ENCODE measurements around the gene GNAI2.
A peak's percentile ranks its signal among the peaks of the same experiment; 100 is the strongest.
"Not testable (repeated sequence)": the region's sequence is repeated elsewhere in the genome, so short reads cannot be mapped to it uniquely, and the experiment has no call there.

Gene GNAI2

DNA sequence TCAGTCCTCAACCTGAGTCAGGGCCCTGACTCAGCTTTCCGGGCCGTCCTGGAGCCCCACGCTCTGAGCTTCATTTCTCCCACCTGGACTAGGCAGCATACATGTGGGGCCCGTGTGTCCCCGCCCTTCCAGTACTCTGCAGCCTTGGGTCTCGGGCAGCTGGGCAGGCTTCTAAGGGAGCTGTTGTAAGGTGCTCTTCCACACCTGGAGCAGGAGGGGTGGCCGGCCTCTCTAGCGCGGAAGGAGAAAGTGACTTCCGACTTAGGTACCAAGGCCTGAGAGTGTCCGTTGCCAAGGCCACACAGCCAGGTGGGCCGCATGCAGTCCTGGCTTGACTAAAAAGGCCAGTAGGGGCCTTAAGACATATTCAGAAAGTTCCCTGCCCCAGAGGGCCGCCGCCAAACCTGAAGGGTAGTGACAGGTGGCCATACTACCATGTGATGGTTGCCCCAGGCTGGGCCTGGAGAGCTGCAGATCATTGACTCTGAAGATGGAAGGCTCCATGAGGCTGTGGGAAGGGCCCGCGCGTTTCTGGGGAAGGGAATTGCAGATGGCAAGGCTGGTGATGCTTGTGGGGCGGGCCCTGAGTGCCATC lies 23.5 kb downstream of the GNAI2 start:
- Histone ChIP-seq H3K27ac (peak overlapping the region in 19 of 21 experiments; percentile 16 to 99 (median 96)), H3K4me3 (peak overlapping the region in 5 of 7 experiments; percentile 40 to 64 (median 53))

GRCh38 chr3:50260027-50260941 lies 24.3 kb downstream of the GNAI2 start:
- Histone ChIP-seq H3K4me3 (peak overlapping the region; percentile 39 to 64 (median 50)), H3K27ac (peak overlapping the region; percentile 77 to 99 (median 96))

GRCh38 chr3:50260942-50261441 lies 25.0 kb downstream of the GNAI2 start:
- Histone ChIP-seq H3K27ac (peak overlapping the region in 20 of 21 experiments; percentile 77 to 99 (median 96)), H3K4me3 (peak overlapping the region in 5 of 7 experiments; percentile 39 to 64 (median 53))

DNA sequence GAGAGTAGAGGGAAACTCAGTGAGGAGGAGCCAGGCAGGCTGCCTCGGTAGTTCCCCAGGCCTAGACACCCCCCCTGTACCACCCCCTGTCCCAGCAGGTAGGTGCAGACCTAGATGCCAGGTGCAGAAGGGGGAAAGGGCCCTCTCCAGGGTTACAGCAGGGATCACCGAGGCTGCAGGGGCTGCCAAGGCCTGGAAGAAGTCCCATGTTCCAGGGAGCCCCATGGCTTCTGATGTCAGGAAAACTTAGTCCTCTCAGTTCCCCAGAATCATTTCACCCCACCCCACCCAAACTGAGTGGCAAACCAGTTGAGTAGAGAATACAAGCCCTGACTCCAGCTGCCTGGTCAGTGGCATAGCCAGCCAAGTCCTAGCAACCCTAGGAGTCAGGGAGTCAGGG lies 25.5 kb downstream of the GNAI2 start:
- no peak overlapping the region for H3K4me3 ChIP-seq
- H3K27ac ChIP-seq, result peak overlapping the region in 17 of 21 experiments; percentile 1 to 99 (median 96)

DNA sequence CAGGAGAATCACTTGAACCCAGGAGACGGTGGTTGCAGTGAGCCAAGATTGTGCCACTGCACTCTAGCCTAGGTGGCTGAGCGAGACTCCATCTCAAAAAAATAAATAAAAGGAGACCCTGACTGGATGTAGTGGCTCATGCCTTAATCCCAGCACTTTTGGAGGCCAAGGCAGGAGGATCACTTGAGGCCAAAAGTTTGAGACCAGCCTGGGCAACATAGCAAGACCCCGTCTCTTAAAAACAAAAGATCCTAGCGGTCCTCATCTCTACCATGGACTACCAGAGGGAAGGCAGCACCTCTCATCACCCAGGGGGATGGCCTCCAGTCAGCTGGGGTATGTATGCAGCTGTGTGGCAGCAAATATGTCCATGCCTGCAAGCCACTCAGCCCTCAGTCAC lies 26.2 kb downstream of the GNAI2 start:
- peak overlapping the region in 2 of 21 experiments; percentile 96 to 99 for H3K27ac ChIP-seq
- not testable (repeated sequence) for H3K4me3 ChIP-seq

GRCh38 chr3:50262778-50263177 lies 26.8 kb downstream of the GNAI2 start:
- peak overlapping the region in 3 of 21 experiments; percentile 11 to 33 (median 21) for H3K27ac ChIP-seq
- no peak overlapping the region for H3K4me3 ChIP-seq

DNA sequence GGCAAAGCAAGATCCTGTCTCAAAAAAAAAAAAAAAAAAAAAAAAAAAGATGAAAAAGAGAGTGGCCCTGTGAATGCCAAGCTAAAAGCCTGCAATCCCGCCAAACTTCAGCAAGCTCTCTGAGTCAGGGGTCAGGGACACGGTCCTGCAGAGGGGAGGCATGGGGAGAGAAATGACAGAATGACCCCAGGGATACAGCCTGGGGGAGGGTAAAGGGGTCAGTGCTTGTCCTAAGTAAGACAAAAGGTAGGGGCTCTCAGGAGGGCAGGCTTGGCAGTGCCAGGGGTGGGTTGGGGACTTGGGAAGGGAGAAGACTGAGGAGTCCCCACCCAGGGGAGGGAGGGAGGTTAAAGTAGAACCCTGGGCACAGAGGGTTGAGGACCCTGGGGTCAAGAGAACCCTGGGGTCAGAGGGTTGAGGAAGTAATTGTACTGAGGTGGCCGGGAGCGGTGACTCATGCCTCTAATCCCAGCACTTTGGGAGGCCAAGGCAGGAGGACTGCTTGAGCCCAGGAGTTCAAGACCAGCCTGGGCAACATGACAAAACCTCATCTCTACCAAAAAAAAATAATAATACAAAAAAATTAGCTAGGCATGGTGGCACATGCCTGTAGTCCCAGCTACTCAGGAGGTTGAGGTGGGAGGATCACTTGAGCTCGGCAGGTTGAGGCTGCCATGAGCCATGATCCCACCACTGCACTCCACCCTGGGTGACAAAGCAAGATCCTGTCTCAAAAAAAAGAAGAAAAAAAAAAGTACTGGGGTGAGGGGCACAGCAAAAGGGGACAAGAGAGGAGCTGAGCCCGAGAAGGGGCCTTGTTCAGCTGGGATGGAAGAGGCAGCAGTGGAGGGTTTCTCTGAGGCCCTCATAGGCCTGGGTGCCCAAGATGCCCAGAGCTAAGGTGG lies 27.7 kb downstream of the GNAI2 start:
- Histone ChIP-seq H3K4me3 (no peak overlapping the region), H3K27ac (peak overlapping the region in 16 of 21 experiments; percentile 5 to 85 (median 36))

GRCh38 chr3:50264383-50264963 lies 28.5 kb downstream of the GNAI2 start:
- peak overlapping the region in 17 of 21 experiments; percentile 9 to 85 (median 61) for H3K27ac ChIP-seq
- no peak overlapping the region for H3K4me3 ChIP-seq

GRCh38 chr3:50264964-50265485 lies 29.0 kb downstream of the GNAI2 start:
- Histone ChIP-seq H3K4me3 (no peak overlapping the region), H3K27ac (peak overlapping the region in 17 of 21 experiments; percentile 13 to 85 (median 56))

DNA sequence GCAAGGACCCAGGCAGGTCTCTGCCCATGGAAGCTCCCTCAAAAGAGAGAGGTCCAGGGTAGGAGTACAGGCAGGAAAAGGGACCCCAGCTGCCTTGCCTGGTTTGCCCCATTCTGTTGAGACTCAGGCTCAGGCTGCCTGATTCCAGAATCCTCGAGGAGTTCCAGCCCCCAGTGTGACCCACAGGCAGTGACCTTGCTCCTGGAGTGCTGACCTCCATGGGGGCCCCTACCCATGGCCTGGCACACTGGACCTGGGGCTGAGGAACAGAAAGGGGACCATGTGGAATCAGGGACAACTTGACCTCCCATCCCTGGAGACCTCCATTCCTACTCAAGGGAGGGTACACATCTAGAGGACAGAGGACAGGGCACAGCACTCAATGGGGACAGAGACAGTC lies 29.6 kb downstream of the GNAI2 start:
- Histone ChIP-seq H3K4me3 (no peak overlapping the region), H3K27ac (peak overlapping the region in 16 of 21 experiments; percentile 13 to 85 (median 60))

- H3K27ac ChIP-seq, result peak overlapping the region in 12 of 21 experiments; percentile 13 to 85 (median 68)
- no peak overlapping the region for H3K4me3 ChIP-seq
These were observed 30.0 kb downstream of the GNAI2 start for GRCh38 chr3:50266017-50266416.

DNA sequence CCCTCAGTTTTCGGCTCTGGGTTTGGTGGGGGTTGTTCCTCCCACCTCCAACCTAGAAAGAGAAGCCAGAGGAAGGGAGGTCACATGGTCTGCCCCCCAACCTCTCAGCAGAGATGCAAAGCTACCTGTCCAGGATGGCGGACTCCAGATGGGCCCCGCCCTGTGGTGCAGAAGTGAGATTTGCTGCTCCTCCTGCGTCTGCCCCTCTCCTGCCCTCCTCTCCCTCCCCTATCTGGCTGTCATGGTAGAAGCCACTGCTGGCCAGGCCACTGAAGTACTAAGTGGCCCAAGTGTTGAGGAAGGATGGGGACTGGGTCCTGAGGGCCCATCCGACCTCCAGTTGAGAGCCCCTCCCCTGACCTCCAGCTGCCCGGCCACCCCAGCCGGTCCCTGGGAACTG lies 30.8 kb downstream of the GNAI2 start:
- peak overlapping the region in 17 of 21 experiments; percentile 2 to 87 (median 65) for H3K27ac ChIP-seq
- H3K4me3 ChIP-seq, result peak overlapping the region in 5 of 7 experiments; percentile 4 to 22 (median 8)

DNA sequence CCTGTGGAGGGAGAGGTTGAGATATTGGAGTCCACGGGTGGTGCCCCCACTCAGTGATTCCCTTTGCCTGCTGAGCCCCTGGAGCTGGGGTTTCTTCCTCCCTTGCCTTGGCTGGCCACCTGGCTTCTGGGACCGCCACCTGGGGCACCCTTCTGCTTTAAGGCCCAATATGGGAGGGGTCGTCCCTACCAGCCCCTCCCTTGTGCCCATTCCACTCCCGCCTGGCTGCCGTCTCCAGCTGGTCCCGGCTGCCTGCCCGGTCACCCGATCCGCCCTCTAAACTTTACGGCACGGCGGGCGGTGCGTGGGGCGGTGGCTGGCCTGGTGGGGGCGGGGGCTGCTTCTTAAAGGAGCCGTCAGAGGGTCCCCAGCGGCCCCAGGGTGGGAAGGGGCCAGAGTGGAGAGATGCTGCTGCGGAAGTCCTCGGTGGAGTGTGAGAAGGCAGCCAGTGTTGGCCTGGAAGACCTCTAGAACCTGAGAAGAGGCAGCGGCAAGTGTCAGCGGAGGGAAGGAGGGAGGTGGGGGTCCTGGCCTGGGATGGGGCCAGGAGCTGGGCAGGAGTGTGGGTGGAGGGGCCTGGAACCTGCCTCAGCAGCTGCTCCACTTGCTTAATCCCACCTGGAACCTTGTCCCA lies 31.4 kb downstream of the GNAI2 start:
- H3K27ac ChIP-seq, result peak overlapping the region in 17 of 21 experiments; percentile 2 to 87 (median 65)
- peak overlapping the region in 5 of 7 experiments; percentile 4 to 22 (median 8) for H3K4me3 ChIP-seq

DNA sequence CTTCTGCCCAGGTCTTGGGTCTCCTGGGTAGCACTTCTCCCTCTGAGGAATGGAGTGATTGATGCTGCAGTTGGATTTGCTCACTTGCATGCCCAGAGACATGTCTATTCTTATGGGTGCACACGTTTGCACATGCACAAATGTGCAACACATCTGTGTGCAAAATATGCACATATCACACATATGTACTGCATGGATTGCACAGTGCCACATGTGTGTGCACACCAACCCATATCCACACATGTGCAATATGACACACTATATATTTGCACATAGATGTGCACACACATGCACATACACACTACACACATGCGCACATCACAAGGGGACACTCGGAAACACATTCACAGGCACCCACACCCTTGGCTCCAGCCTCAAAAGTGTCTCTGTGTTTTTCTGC lies 32.3 kb downstream of the GNAI2 start:
- H3K4me3 ChIP-seq, result no peak overlapping the region

DNA sequence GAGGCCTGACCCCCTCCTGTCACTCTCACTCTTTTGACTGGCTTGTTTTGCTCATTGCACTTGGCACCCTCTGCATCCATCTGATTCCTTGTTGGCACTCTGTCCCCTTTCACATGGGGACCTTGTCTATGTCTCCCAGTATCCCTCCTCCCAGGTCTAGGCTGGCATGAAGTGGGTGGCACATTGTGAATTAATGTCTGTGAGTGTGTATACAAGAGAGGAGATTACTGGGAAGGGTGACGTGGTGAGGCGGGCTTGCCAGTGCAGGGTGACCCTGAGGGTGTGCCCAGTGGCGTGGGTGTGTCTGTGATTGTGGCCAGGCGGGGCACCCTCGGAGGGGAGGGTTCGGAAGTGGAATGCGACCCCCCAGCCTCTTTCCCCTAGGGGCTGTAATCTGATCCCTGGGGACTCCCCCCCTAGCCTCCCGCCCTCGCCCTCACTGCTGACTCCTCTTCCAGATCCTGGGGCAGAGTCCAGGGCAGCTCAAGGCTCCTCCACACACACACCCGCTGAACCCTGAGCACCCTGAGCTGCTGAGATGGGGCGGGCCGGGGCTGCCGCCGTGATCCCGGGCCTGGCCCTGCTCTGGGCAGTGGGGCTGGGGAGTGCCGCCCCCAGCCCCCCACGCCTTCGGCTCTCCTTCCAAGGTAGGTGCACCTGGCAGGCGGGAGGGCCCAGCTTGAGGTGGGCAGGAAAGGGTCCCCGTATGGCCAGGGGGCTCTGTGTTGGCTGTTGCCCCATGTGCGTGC lies 32.9 kb downstream of the GNAI2 start, which contains the start of gene SEMA3B:
SEMA3B (plus strand) TSS at position 445 of the 749 bp plus-strand sequence; CDS start at position 539, 94 bp downstream.
- H3K4me3 ChIP-seq, result peak within 1 kb of the TSS in 3 of 7 experiments; percentile 15 to 22 (median 20)
- H3K27ac ChIP-seq, result peak within 1 kb of the TSS in 13 of 21 experiments; percentile 44 to 87 (median 66)

More for the DNA sequence above, 32.3 kb downstream of the GNAI2 start:
- H3K27ac ChIP-seq, result peak overlapping the region in 8 of 21 experiments; percentile 57 to 87 (median 74)

DNA sequence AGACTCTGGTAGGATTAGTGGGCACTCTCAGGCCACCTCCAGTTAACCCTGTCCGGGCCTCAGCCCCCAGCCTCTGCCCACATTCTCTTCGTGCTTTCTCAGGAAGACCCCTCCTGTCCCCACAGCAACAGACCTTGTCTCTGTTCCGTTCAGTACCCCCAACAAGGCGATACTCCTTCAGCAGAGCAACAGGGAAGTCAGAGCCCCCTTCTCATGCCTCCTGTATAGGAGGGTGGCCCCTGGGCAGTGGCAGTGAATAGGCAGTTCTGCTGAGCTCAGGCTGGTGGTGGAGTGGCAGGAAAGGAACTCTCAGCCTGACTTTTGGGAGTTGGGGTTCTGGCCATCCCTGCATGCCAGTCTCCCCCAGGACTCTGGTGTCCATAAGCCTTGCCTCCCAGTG lies 33.5 kb downstream of the GNAI2 start:
- Histone ChIP-seq H3K4me3 (peak overlapping the region in 2 of 7 experiments; percentile 15 to 20), H3K27ac (peak overlapping the region in 11 of 21 experiments; percentile 26 to 80 (median 61))

- Histone ChIP-seq H3K27ac (peak overlapping the region in 6 of 21 experiments; percentile 26 to 68 (median 46)), H3K4me3 (peak overlapping the region in 2 of 7 experiments; percentile 5 to 15)
These were observed 34.0 kb downstream of the GNAI2 start for GRCh38 chr3:50269977-50270413.
